ENCODE data around the gene CLIC1.

DNA sequence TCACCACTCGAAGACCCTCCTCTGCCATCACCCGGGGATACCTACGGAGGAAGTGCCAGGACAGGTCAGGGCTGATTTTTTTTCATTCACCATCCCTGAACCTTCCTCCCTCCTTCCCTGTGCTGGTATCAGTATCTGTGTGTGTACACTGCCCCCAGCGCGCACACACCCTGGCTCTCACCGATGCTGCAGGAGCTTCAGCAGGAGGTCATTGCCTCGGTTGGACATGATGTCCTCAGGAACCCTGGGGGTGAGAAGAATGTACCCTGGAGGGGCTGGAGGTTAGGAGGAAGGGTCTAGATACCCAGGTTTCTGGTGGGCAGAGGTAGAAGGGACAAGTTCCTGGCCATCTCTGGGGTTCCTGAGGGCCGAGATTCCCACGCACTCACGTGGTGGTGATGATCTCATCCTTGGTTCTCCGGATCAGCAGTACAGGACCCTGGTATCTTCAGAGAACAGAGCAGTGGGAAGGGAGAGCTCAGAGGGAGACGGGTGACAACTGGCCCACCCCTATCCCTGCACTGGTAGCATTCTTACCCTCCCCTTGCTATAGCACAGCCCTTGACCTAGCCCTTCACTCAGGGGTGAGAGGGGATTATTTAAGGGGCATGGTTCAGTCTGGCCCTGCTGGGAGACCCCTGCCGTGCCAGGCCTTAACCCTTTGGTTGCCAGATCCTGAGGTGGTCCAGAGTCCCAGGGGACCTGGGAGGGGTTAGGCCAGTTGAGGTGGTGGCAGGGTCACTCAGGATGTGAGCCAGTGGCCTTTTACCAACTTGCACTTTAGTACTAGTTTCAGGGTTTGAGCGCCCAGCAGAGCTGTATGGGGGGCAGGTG is 48.3 kb downstream of the CLIC1 start:
- TF ChIP-seq POLR2A (IDR thresholded peaks at IDR 0.05; ENCODE audit: borderline replicate concordance, extremely low read depth, insufficient read depth, insufficient read length): no peak
- TF ChIP-seq, protein P1, sequence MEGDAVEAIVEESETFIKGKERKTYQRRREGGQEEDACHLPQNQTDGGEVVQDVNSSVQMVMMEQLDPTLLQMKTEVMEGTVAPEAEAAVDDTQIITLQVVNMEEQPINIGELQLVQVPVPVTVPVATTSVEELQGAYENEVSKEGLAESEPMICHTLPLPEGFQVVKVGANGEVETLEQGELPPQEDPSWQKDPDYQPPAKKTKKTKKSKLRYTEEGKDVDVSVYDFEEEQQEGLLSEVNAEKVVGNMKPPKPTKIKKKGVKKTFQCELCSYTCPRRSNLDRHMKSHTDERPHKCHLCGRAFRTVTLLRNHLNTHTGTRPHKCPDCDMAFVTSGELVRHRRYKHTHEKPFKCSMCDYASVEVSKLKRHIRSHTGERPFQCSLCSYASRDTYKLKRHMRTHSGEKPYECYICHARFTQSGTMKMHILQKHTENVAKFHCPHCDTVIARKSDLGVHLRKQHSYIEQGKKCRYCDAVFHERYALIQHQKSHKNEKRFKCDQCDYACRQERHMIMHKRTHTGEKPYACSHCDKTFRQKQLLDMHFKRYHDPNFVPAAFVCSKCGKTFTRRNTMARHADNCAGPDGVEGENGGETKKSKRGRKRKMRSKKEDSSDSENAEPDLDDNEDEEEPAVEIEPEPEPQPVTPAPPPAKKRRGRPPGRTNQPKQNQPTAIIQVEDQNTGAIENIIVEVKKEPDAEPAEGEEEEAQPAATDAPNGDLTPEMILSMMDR (IDR thresholded peaks at IDR 0.05 in 2 of 3, conservative IDR thresholded peaks at IDR 0.05 in 1 of 3; ENCODE audit: borderline replicate concordance in 1 of 3, insufficient read depth in 1 of 3, low read depth in 2 of 3, low read length in 2 of 3): no peak
- TF ChIP-seq, protein P2, sequence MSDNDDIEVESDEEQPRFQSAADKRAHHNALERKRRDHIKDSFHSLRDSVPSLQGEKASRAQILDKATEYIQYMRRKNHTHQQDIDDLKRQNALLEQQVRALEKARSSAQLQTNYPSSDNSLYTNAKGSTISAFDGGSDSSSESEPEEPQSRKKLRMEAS (IDR thresholded peaks at IDR 0.05): no peak
- TF ChIP-seq TCF7L2 (IDR thresholded peaks at IDR 0.05; ENCODE audit: borderline replicate concordance, extremely low read depth, insufficient read depth, insufficient read length): no peak
- TF ChIP-seq EZH2 (IDR thresholded peaks at IDR 0.05): no peak
- no peak for TF ChIP-seq JUND (IDR thresholded peaks at IDR 0.05)
- TF ChIP-seq RAD21 (IDR thresholded peaks at IDR 0.05; ENCODE audit: low read depth): no peak
- TF ChIP-seq YY1 (IDR thresholded peaks at IDR 0.05; ENCODE audit: extremely low read depth, insufficient replicate concordance, low read depth, low read length): no peak
- TF ChIP-seq ZNF274 (IDR thresholded peaks at IDR 0.05; ENCODE audit: low read depth, low read length): no peak

Data from HCT116 (cell line).